Stimulated activated CD4-positive, alpha-beta T cell treated with anti-CD3 and anti-CD28 coated beads, Interleukin-4, amount 100 ng/mL, for 24 hours (primary cell): ENCODE data around the gene THRB.

Experiments used
- DNase-seq: peaks from one replicate; pipeline ENCODE4 v3.0.0-alpha.2; 2020

THRB gene

DNA sequence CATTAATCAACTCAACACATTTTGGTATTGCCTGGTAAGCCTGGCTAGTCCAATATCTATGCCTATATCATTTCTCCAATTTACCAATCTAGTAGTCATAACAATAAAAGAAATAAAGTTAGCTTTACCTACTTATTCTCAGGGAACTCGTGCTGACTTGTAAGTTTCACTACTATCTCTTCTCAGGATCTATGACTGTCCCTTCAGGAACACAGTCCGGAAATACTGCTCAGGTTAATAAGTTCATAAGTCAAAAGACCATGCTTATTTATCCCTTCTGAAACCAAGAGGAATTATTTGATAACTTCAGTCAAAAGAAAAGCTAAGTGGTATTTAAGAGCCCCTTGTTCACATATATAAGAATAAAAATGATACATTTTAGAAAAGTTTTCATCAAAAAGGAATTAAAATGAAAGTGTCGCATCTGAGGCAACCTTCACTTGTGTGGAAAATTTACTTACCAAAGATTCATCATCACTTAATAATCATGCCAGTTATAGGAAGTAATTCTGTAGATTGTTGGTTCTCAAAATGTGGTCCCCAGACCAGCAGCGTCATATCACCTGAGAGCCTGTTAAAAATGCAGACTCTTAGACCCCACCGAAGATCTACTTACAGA, 15.5 kb upstream of the THRB start:
- DNase-seq, result no peak

DNA sequence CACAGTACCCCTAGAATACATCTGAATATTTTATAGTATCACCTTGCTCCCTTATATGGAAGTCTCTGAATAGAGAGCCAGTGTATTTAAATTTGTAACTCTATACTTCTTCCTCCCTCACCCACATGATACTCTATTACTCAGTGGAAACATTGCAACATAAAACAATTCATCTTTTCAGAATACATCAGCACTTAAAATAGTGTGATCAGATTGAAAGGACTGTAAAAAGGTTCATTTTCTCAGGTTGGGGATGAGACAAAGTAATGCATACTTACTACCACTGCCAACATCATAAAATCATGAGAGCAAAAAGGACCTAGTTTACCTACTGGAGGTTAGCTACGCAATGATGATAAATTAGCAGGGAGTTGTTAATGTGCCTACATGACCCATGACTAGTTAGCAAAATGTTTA, 13.8 kb upstream of the THRB start:
- DNase-seq, result no peak

DNA sequence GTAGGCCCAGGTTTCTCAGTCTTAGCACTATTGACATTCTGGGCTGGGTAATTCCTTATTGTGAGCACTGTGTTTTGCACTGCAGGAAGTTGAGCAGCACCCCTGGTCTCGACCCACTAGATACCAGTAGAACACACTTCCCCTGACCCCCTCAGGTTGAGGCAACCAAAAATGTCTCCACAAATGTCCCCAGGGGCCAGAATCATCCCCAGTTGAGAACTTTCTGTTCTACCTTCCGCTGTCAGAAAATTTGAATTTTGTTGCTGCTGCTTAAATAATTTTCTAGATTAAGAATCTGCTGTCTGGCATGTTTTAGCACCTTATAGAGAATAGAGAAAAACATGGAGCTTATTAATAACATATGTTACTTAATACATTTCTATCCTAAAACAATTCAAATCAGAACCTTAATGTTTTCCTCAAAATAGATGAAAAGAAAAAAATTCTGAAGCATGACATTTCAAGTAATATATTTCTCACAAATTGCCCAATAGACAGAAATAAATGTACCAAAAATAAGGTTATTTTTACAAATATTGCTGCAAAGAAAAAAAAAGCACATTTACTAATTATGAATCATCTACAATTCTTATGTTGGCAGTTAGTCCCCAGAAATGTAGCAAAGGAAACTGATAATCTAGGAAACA, 13.2 kb upstream of the THRB start:
- no peak for DNase-seq

DNA sequence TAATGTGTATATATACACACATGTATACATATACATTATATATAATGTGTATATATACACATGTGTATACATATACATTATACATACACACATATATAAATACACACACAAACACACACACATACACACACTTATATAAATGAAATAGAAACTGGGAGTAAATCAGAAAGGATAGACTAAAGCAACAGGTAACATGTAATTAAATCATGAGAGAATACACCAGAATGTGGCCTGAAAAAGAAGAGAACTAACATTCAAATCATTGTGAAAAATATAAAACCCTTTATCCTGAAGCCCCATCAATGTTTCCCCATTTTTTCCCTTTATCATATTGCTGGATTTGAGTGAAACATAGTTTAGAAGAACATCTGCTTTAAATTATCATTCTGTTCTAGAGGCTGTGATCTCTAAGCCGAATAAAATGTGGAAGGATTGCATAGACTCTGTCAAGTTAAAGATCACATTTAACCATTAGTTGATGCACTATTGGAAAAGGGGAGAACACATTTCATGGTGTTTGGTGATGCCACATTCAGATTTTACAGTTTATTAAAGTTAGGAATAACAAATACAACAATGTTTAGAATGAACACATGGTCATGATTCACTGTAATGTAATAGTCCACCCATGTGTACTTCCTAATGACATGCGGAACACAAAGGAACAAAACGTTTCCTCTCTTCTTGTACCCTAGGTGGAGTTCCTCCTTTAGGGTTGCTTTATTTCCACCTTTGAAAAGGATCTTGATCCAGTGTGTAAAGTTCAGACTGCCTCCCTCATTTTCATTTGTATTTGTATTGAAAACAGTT, 12.5 kb upstream of the THRB start:
- no peak for DNase-seq

DNA sequence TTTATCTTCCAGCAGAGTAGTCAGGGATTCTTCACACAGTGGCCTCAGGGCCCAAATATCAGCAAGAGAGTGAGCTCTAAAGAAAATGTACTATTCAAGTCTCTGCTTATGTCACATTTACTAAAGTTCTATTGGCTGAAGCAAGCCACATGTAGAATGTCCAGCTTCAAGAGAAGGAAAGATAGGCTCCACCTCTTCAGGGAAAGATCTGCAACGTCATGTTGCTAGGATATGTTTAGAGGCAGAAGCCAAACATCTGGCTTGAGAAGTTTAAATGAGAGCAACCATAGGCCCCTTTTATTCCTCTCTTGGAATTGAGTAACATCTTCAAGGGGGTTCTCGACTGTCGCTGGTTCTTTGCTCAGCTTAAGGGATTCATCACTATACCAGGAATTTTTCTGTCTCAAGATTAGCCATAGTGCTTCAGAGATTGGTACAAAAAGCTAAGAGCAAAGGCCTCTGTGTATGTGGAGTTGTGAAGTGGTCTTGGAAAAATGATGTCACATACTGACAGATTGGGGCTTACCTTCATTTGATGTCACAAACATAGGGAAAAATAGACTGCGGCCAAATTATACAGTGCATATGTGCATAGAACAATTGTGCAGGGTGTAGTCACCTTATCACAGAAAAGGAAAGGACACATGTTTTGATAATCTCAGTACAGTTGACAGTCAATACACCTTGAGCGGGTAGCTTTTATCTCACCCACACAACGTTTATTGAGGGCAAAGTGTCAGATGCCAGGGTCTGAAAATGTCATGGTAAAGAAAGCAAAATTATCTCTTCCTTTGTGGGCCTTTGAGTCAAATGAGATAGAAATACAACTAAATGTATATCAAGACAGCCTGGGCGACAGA, 11.3 kb upstream of the THRB start:
- no peak for DNase-seq

DNA sequence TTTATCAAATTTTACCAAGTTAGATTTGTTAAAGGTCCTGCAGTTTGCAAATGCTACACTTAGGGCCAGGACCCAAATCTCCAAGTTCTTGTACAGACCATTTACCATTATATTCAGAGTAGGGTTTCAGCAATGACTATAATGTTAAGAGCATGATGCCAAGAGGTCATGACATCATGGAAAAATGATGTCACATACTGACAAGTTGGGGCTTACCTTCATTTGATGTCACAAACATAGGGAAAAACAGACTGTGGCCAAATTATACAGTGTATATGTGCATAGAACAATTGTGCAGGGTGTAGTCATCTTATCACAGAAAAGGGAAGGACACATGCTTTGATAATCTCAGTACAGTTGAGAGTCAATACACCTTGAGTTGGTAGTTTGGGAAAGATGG, 10.1 kb upstream of the THRB start:
- DNase-seq, result no peak

DNA sequence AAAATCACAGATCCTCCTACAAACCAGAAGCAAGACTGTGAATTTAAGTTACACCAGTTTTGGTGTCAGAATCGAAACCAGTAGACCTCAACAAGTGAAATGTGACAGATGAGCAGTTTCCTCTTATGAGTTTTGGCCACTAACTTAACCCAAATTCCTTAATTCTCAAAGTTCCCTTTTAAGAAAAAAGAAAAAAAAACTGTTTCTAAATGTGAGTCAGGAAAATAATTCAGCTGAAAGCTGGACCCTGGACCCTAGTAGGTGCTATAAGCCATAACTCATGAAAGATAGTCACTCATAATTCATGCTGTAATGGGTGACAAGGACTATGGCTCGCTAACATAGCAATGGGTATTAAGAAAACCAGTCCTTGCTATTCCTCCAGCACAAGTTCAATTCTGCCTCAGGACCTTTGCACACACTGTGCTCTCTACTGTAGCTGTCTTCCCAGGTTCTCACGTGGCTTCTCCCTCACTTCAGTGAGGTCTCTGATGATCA, 9.0 kb upstream of the THRB start:
- no peak for DNase-seq

DNA sequence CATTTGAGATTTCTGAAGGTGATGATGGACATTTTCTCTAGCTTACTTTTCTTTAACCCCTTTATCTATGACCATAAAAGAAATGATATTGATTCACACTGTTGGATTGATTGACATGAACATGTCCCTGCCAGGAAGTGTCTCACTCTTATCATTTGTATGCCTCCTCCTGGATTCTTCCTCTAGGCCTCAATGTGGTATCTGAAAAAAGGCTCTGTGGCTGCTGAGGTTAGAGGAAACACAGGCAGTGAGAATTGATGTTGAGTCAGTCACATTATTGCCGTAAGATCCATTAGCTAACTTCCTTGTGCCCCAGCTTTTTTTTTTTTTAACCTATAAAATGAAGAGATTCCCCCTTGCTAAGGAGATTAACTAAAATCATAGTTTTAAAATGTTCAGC, 8.0 kb upstream of the THRB start:
- DNase-seq, result no peak

DNA sequence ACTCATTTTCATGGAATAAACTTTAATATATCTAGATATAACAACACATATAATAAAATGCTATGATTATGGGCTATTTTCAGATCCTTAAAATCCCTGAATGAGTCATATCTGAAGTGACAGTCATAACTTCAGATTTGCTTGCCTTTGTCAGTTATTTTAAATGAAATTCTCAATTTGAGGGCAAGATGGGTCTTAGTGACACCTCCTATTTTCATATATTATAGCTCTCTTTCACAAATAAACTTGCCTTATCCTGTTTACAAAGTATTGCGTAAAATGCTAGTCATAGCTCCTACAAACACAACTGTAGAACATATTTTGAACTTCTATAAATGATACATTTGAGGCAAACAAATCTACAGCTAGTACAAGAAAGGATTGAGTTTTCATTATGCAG, 6.2 kb upstream of the THRB start:
- no peak for DNase-seq

DNA sequence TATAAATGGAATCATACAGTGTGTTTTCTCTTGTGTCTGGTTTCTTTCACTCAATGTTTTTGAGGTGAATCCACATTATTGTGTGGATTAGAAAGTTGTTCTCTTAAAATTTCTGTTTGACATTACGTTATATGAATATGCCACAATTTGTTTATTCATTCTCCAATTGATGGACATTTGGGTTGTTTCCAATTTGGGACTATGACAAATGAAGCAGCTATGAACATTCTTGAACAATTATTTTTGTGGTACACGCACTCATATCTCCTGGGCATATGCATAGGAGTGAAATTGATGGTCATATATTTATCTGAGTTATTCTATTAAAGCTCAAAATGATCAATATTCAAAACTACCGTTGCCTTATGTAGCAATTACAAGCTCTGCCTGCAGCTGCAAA, 5.3 kb upstream of the THRB start:
- DNase-seq, result no peak

DNA sequence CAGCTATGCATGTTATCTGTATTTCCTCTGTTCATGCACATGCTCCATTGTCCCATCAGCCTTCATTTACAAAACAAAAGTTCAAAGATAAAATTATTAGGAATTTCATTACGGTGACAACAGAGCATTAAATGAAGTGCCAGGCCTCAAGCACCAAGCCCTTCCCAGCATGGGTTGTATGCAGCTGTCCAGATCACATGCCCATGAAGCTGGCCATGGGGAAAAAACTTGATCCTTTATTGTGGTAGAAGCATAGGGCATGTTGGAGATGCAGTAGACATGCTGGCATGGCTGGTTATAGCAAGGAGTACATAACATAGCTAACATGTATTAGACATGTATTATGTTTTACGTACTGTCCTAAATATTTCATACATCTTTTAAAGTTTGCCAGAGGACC, 4.1 kb upstream of the THRB start:
- DNase-seq, result no peak

DNA sequence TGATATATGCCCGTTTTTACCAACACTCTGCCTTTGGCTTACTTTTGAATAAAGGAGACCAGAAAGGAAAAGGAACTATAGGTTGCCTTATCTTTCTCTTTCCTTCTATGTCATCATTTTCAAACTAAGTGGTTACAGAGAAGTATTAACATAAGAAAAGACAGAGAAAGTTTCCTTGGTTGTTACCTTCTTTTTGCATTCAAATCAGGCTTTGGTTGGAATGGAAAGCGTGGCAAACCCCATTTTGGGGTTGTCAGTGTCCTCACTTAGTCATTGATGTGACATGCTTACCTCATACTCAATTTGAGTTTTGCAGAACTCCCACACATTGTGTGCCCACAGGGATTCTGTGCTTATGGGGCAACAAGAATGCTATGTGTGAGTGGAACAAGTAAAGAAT, 3.7 kb upstream of the THRB start:
- DNase-seq, result no peak

DNA sequence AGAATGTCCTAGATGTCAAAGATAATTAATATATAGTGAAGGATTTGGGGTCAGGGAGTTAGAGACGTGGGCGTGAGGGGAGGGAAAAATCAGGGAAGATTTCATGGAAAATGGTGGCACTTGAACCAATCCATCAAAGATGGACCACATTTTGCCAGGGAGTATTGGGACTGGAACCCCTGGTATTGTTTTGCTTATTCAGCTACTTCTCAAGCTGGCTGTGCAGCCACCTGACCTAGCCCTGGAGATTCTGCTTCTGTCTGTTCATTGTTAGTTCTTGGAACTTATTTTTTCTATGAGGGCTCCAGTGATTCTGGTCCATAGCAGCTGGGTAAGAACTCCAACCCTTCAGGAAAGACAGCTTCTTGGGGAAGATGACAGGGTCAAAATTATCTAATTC, 3.3 kb upstream of the THRB start:
- DNase-seq, result no peak

DNA sequence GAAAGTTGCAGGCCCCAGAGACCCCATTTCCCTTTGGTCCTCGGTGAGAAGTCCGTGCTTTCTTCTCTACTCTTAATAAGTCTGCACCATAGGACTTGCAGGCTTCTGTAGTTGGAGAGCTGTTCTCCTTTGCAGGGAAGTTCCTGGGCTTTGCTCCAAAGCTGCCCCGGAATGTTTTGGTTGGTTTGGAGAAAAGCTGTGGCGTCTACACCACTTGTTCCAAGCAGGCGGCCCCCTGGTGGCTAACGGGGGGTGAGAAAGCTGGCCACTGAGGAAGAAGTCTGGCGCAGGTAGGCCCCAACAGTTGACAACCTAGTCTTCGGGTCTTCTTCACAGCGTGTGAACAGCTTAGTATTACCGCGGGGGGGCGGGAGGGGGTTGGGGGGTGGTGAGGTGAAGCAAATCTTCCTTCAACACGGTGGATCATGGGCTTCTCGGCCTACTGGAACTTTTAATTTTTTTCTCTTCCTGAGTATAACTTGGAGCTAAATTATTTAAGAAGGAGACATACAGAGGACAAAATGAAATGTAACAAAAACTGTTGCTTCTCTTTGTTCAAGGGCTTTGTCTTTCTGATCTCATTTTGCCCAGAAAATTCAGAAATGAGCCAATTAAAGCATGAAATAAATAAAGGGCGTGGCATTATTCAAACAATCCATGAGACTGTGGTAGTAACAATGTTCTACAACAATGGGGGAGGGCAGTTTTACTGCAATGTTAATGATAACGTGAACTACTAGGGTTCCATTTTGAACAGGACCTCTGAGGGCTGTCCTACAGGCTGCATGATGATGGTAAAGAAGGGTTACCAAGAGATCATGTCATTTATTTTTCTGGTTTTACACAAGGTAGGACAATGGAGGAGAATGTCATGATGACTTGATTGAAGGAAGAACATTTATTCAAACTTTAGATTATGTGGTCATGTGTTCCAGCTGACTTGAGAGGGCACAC, 2.2 kb upstream of the THRB start:
- DNase-seq, result no peak

DNA sequence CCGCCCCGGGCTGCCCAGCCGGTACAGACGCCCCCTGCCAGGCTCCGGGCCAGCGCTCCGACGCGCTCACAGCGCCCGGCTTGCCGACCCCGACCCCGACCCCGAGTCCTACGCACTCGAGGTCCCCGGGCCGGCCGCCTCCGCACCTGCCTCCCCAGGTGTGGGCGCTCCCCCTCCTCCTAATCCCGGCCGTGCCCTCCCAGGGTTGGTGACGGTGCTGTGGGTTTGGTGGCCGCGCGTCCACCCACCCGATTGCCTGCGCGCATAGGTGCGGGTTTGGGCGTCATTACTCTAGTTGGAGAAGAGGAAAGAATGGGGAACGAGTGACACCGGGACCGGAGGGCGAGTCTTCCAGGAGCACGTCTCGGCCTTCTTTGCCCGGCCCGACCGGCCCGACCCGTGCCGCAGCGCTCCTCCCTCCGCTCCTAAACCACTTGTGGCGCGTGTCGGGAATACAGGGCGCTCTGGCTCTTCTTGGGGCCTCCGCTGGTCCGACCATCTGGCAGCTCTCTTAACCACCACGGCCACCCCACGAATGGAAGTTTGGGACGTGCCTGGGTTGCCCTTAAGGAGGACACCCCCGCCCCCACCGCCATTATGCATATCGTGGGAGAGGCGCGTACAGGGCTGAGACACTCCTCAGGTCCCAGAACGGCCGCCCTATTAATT, 810 bp upstream of the THRB start:
- DNase-seq, result no peak

DNA sequence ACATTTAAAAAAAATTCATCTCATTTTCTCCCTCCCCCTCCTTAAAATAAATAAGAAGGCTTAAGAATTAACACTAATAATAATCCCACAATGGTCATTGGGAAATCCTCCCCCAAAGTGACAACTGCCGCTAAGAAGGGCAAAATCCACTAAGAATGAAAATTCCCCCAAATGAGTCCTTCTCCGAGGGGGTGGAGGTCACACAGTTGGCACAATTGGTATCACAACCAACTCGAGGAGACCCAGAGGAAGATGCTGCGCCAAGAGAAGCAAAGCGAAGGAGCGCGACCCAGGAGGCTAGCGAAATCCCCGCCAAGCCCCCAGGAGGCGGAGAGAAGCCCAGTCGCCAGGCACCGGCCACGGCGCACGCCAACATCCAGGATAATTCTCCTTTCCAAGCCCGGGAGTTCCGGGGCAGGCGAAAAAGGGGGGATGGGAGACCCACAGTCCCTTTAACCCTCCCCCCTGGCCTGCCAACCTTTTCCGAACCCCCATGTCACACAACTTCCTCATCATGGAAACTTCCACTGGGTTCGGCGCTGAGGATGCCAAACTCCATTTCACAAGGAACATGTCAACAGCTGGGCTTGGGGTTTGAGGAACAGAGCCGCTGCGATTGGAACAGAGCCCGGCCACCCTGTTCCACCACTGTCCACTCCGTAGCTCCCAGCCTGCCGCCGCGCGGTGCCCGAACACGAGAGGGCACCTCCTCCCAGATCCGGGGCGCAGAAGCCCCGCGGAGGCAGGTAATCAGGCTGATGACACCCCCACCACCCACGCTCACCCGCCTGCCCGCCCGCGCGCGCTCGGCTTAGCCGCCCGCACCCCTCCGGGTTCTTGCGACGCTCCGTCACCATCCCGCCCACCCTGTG, 668 bp downstream of the THRB start:
- no peak for DNase-seq

DNA sequence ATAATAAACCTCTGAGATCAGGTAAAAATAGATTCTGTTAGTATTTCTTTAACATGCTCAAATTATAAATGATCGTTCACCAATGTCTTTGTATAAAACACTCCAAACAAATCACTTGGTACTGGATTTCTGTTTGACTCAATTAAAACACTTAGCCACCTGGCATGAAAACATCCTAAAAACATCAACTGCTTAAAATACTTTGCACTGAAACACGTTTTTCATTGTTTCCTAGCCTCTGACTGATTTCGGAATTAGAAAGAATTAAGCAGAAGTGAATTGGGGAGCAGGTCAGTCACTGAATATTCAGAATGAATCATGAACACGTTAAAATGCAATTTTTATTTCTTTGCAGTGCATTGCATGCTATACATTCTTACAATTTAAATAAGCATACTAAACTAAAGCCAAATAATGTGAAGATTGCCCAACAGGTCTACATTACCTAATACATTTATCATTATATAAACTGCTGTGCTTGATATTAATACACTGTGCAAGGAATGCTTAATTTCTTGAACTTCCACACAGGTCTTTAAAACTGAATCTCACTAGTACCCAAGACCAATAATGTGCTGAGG, 1.6 kb downstream of the THRB start:
- DNase-seq, result no peak

DNA sequence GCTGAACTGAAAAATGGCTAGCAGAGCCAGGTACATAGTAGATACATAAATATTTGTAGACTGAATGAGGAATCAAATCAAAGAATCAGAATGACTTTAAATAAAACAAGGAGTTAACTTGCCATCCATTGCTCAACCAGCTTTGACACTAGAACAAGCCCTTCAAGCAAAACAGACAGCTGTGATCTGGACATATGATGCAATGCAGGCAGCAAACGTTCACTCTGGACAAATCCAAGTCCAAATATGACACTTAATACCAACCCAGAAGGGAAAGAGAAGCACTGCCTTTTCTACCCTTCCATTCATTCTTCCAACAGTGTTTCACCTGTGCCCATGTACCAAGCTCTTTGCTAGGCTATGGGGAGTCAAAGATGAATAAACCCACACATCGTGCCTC, 4.5 kb downstream of the THRB start:
- DNase-seq, result no peak

DNA sequence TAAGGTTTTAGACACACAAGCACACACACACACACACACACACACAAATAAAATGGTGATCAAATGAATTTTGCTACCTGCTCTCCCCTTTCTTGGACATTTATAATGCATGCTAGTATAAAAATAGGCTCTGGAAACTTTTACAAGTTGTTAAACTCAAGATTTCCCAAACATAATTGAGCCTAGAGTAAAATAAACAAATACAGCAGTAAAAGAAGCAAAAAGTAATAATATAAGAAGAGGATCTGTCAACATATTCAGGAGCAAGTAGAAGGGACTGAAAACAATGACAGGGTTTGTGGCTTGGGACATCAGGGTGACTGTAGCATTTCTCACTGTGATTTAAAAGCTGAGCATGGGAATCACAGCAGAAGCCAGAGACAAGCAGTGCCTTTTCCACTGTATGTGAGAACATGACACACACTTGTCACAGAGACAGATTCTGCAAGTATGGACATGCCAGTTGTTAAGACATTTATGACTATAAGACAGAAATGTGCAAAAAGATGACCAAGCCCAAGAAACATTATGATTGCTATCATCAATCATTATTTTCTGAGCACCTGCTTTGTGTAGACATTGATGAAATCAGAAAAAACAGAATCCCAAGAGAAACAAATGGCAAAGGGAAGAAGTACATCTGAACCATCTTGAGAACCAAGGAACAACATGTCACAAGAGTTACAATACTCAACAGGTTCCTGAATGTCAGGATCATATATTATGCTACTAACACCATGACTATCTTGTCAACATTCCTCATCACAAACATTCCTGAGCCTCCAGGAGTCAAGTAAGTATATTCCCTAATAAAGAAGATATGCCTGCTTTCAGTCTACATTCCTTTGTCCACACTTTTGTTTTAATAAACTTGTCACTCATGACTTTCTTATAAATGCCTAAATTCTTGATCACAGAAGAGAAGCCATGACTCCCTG, 7.1 kb downstream of the THRB start:
- no peak for DNase-seq
